ENCODE measurements around the gene TIMMDC1. TPM values are rescaled to one million over a fixed set of nuclear protein-coding genes. Genes with fewer than 3 reads are reported as not detected.
"Not testable (repeated sequence)": the region's sequence is repeated elsewhere in the genome, so short reads cannot be mapped to it uniquely, and the experiment has no call there.

TIMMDC1 gene
- total RNA-seq, 4 donors from 2014 or later = 41.6 to 55.7 (median 46.2) TPM

DNA sequence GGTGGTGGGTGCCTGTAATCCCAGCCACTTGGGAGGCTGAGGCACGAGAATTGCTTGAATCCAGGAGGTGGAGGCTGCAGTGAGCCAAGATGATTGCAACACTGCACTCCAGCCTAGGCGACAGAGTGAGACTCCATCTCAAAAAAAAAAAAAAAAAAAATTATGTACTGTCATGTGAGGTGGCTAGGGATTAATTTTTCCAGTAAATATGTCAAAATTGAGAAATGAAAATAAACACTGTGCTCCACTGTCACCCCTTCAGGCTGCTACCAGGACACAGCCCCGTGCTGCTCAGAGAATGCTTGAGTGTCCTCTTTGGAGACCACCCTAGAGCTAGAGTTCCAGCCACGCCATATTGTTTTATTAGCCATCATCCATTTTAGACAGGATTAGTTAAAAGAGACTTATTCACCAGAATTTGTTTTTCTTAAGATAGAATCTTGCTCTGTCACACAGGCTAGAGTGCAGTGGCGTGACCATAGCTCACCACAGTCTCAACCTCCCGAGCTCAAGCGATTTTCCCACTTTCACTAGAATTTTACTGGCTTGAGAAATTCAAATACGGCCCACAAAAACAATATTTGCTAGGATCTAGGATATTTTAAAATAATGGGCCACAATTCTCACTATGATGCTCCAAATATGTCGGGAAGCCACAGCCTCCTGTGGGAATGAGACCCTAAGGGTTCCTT, 60.4 kb downstream of the TIMMDC1 start:
- Histone ChIP-seq H3K27ac (no peak overlapping the region), H3K36me3 (no peaks in the 10 kb centered on the region), H3K4me3 (no peak overlapping the region), H3K9me3 (no peaks in the 10 kb centered on the region), H3K4me1 (no peaks in the 10 kb centered on the region), H3K27me3 (no peaks in the 10 kb centered on the region)
- DNase-seq (ENCODE audit: low spot score in 2 of 2) = no peak
- WGBS = 88% methylated on average over 9 of the region's 9 CpGs
- TF ChIP-seq, protein P1, sequence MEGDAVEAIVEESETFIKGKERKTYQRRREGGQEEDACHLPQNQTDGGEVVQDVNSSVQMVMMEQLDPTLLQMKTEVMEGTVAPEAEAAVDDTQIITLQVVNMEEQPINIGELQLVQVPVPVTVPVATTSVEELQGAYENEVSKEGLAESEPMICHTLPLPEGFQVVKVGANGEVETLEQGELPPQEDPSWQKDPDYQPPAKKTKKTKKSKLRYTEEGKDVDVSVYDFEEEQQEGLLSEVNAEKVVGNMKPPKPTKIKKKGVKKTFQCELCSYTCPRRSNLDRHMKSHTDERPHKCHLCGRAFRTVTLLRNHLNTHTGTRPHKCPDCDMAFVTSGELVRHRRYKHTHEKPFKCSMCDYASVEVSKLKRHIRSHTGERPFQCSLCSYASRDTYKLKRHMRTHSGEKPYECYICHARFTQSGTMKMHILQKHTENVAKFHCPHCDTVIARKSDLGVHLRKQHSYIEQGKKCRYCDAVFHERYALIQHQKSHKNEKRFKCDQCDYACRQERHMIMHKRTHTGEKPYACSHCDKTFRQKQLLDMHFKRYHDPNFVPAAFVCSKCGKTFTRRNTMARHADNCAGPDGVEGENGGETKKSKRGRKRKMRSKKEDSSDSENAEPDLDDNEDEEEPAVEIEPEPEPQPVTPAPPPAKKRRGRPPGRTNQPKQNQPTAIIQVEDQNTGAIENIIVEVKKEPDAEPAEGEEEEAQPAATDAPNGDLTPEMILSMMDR (IDR thresholded peaks at IDR 0.05) = no peak
- TF ChIP-seq POLR2AphosphoS5 (IDR thresholded peaks at IDR 0.05) = no peak
- TF ChIP-seq POLR2A (IDR thresholded peaks at IDR 0.05) = no peak
- no peak for TF ChIP-seq EP300 (IDR thresholded peaks at IDR 0.05)

DNA sequence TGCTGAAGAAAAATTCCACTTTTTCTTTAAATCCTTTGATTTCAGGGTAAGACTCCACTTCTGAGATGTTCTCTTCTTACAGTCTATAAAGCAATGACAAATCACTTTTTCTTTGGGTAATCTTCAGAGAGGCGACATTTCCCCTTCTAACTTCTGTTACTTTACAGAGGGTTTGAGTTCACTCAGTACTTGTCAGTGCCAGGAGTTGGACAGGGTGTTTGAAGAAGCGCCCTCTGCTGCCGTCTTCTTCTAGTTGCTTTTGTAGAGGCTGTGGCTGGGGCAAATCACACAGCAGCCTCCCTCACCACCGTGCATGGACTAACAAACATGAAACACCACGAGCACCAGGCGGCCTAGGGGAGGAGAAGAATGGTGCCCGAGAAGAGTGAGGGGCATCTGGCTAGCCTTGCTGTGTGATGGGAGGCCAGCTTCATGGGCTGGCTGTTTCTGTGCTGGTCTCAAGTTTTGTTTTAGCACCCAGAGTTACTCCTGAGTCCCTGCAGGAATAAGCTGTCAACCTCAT, 61.2 kb downstream of the TIMMDC1 start, which contains the start of gene CD80:
TSS of gene CD80 (minus strand) at position 174 of the 523 bp plus-strand sequence. CDS start 1,886 bp downstream, outside the sequence.
- Histone ChIP-seq H3K9me3 (no peaks in the 10 kb centered on the region), H3K4me1 (no peaks in the 10 kb centered on the region), H3K27ac (no peak within 1 kb of the TSS), H3K36me3 (no peaks in the 10 kb centered on the region), H3K4me3 (no peak within 1 kb of the TSS), H3K27me3 (no peaks in the 10 kb centered on the region)
- TF ChIP-seq EP300 (IDR thresholded peaks at IDR 0.05) (no peak), POLR2A (IDR thresholded peaks at IDR 0.05) (no peak), POLR2AphosphoS5 (IDR thresholded peaks at IDR 0.05) (no peak)
- TF ChIP-seq, protein P1 (IDR thresholded peaks at IDR 0.05) = no peak
- 40% methylated on average over 7 of the region's 7 CpGs for WGBS
- no peak for DNase-seq (ENCODE audit: low spot score in 2 of 2)

DNA sequence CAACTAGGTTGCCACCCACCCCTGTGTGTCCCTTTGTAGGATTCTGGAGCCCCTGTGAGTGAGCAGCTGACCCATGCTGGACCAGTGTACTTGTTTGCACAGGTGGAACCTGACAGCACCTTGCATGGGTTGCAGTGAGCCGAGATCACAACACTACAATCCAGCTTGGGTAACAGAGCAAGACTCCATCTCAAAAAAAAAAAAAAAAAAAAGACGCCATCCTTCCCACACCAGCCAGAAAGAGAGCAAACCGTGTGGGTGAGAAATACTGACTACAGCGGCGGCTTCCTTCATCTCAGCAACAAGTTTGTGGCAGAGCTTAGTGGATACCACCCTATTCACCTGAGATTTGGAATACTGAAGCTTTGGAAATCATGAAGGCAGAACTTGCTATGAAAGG, 61.8 kb downstream of the TIMMDC1 start:
- Histone ChIP-seq H3K9me3 (no peaks in the 10 kb centered on the region), H3K27me3 (no peaks in the 10 kb centered on the region), H3K4me3 (no peak overlapping the region), H3K4me1 (no peaks in the 10 kb centered on the region), H3K36me3 (no peaks in the 10 kb centered on the region), H3K27ac (no peak overlapping the region)
- TF ChIP-seq, protein P1 (IDR thresholded peaks at IDR 0.05) = no peak
- TF ChIP-seq POLR2AphosphoS5 (IDR thresholded peaks at IDR 0.05) (no peak), POLR2A (IDR thresholded peaks at IDR 0.05) (no peak)
- WGBS = 65% methylated on average over 5 of the region's 5 CpGs
- no peak for DNase-seq (ENCODE audit: low spot score in 2 of 2)

DNA sequence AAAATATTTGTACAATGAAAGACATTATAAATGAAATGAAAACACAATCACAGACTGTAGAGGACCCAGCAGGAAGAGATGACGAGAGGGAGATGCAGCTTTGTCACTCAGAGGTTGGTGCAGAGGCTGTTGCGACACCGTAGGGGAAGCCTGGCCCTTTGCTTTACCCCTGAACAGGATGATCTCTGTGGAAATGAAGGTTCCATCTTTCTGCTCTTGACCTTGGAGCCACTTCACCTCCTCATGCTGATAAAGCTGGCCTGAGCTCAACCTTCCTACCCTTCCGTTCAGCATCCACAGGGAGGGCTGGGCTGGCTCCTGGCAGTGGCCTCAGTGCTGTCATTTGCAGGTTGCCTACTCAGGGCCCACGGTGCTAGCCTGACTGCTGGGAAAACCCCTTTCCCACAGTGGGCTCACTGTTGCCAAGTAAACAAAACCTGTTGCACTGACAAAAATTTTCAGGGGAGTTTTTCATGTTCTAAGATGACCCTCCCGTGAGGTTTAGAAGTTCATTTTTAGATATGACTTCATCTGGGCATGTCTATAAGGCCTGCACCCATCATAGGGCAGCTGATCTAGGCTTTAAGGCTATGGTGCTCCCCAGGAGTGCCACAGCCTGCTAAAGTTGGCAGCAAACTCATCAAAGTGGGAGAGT, 64.1 kb downstream of the TIMMDC1 start:
- Histone ChIP-seq H3K4me1 (no peaks in the 10 kb centered on the region), H3K9me3 (no peaks in the 10 kb centered on the region), H3K4me3 (no peak overlapping the region), H3K36me3 (no peaks in the 10 kb centered on the region), H3K27me3 (no peaks in the 10 kb centered on the region), H3K27ac (no peak overlapping the region)
- 44% methylated on average over 6 of the region's 6 CpGs for WGBS
- TF ChIP-seq POLR2A (IDR thresholded peaks at IDR 0.05) (no peak), EP300 (IDR thresholded peaks at IDR 0.05) (no peak), POLR2AphosphoS5 (IDR thresholded peaks at IDR 0.05) (no peak)
- TF ChIP-seq, protein P1 (IDR thresholded peaks at IDR 0.05) = no peak
- no peak for DNase-seq (ENCODE audit: low spot score in 2 of 2)

DNA sequence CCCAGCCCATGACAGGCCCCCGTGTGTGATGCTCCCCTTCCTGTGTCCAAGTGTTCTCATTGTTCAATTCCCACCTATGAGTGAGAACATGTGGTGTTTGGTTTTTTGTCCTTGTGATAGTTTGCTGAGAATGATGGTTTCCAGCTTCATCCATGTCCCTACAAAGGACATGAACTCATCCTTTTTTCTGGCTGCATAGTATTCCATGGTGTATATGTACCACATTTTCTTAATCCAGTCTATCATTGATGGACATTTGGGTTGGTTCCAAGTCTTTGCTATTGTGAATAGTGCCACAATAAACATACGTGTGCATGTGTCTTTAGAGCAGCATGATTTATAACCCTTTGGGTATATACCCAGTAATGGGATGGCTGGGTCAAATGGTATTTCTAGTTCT, 65.0 kb downstream of the TIMMDC1 start:
- H3K27ac ChIP-seq, H3K27me3 ChIP-seq: not testable (repeated sequence)
- WGBS = 100% methylated on average over 2 of the region's 2 CpGs

More for the DNA sequence above, 65.0 kb downstream of the TIMMDC1 start:
- not testable (repeated sequence) for H3K4me3 ChIP-seq; DNase-seq (ENCODE audit: low spot score in 2 of 2); H3K9me3 ChIP-seq; H3K36me3 ChIP-seq; H3K4me1 ChIP-seq
